ENCODE data around the gene CPLX3.

CPLX3 gene

GRCh38 chr15:74815121-74815934, 11.1 kb upstream of the CPLX3 start:
- TF ChIP-seq CTCF (conservative IDR thresholded peaks at IDR 0.05; ENCODE audit: low read depth, low read length): no peak

GRCh38 chr15:74815961-74816360, 10.5 kb upstream of the CPLX3 start:
- TF ChIP-seq CTCF (conservative IDR thresholded peaks at IDR 0.05; ENCODE audit: low read depth, low read length): no peak
- DNase-seq (ENCODE audit: low read depth): no peak
- H3K4me3 ChIP-seq (ENCODE audit: low read depth, low read length): no peak overlapping the region

More at GRCh38 chr15:74815121-74815934, 11.1 kb upstream of the CPLX3 start:
- no peak overlapping the region for H3K4me3 ChIP-seq (ENCODE audit: low read depth, low read length)
- no peak for DNase-seq (ENCODE audit: low read depth)

- no peak for DNase-seq (ENCODE audit: low read depth)
- TF ChIP-seq CTCF (conservative IDR thresholded peaks at IDR 0.05; ENCODE audit: low read depth, low read length): no peak
- H3K4me3 ChIP-seq (ENCODE audit: low read depth, low read length): no peak overlapping the region
These were observed 9.6 kb upstream of the CPLX3 start for GRCh38 chr15:74816624-74817369.

- peak; percentile 24 for DNase-seq (ENCODE audit: low read depth)
- no peak overlapping the region for H3K4me3 ChIP-seq (ENCODE audit: low read depth, low read length)
- peak; percentile 43 for TF ChIP-seq CTCF (conservative IDR thresholded peaks at IDR 0.05; ENCODE audit: low read depth, low read length)
These were observed 9.1 kb upstream of the CPLX3 start for GRCh38 chr15:74817370-74817737.

- TF ChIP-seq CTCF (conservative IDR thresholded peaks at IDR 0.05; ENCODE audit: low read depth, low read length): no peak
- H3K4me3 ChIP-seq (ENCODE audit: low read depth, low read length): no peak overlapping the region
- DNase-seq (ENCODE audit: low read depth): no peak
These were observed 6.4 kb upstream of the CPLX3 start for GRCh38 chr15:74820056-74820455.

GRCh38 chr15:74821091-74821789, 5.2 kb upstream of the CPLX3 start:
- no peak for TF ChIP-seq CTCF (conservative IDR thresholded peaks at IDR 0.05; ENCODE audit: low read depth, low read length)
- no peak overlapping the region for H3K4me3 ChIP-seq (ENCODE audit: low read depth, low read length)
- no peak for DNase-seq (ENCODE audit: low read depth)

Measured in choroid plexus epithelial cell (primary cell).